Subcutaneous abdominal adipose tissue (tissue), 5 donors: ENCODE results near the gene BABAM1.

Experiments used
- H3K27ac ChIP-seq: one replicate; pipeline ENCODE4 v1.7.0; 2013; ENCODE audit warnings: low read depth, mild to moderate bottlenecking, inconsistent platforms, low read length, moderate library complexity
- H3K27me3 ChIP-seq, 5 donors: one replicate each; pipeline ENCODE4 v1.7.0; 2013; ENCODE audit warnings: low read length in 5 of 5, inconsistent platforms in 1 of 5; ENCODE audit not compliant: control insufficient read depth in 5 of 5, insufficient read depth in 4 of 5
- H3K36me3 ChIP-seq, 5 donors: one replicate each; pipeline ENCODE4 v1.7.0; 2013; ENCODE audit warnings: low read length in 5 of 5; ENCODE audit not compliant: control insufficient read depth in 5 of 5, insufficient read depth in 5 of 5
- H3K4me1 ChIP-seq, 5 donors: one replicate each; pipeline ENCODE4 v1.7.0; 2013; ENCODE audit warnings: low read length in 5 of 5, mild to moderate bottlenecking in 3 of 5, moderate library complexity in 1 of 5; ENCODE audit not compliant: control insufficient read depth in 5 of 5, insufficient read depth in 5 of 5
- H3K4me3 ChIP-seq, 5 donors: one replicate each; pipeline ENCODE4 v1.7.0; 2013; ENCODE audit warnings: low read length in 5 of 5, low read depth in 1 of 5
- H3K9ac ChIP-seq, 5 donors: one replicate each; pipeline ENCODE4 v1.7.0; 2013; ENCODE audit warnings: low read length in 5 of 5, mild to moderate bottlenecking in 4 of 5, moderate library complexity in 3 of 5
- H3K9me3 ChIP-seq, 5 donors: one replicate each; pipeline ENCODE4 v1.7.0; 2013; ENCODE audit warnings: low read length in 5 of 5; ENCODE audit not compliant: control insufficient read depth in 5 of 5
- donor health status: healthy.
- donor health status: healthy.
- donor health status: healthy.
- donor health status: healthy.
- donor health status: healthy.

The BABAM1 gene

GRCh38 chr19:17327068-17327653 is 59.9 kb downstream of the BABAM1 start:
- Histone ChIP-seq H3K4me3 (no peak overlapping the region), H3K36me3 (peaks cover 0 to 41% (median 12%) of the 10 kb centered on the region in 5 donors), H3K27ac (no peak overlapping the region), H3K9me3 (no peaks in the 10 kb centered on the region), H3K4me1 (peaks cover 0 to 45% (median 29%) of the 10 kb centered on the region in 5 donors), H3K27me3 (no peaks in the 10 kb centered on the region), H3K9ac (no peak overlapping the region)

DNA sequence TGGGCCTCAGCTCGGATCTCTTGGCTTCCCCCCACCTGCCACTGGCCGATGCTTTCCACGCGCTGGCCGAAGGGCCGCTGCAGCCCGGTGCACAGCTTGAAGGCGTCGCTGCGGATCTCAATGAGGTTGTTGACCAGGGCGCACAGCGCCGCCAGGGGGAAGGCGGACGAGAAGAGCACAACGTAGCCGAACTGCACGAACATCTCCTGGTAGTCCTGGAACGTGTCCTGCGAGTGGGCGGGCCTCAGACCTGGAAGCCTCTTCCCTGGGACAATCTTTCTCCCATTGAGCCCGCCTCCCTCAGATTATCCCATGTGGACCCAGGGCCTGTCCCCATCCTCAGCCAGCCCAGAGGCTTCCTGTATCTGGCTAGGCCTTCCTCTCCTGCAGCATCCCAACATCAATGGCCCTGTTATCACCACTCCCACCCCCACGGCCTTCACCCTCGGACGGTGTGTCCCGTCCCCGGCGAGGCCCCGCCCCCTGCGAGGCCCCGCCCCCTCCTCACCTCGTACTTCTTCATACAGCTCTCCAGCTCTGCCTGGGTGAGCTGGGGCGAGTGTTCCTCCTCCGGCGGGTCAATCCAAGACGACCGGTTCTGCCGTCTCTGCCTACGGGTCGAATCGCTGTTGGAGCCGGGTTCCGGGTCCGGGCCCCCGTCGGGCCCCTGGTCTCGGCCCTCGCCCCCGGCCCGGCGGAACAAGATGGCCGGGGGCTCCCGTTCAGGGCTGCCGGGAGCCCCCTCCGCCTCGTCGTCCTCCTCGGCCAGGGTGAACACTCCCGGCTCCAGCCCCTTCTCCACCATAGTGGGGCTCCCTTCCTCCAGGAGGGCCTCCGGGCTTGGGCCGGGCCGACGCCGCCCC is 60.6 kb downstream of the BABAM1 start:
- Histone ChIP-seq H3K27me3 (no peaks in the 10 kb centered on the region), H3K9me3 (no peaks in the 10 kb centered on the region), H3K27ac (no peak overlapping the region), H3K9ac (no peak overlapping the region), H3K36me3 (peaks cover 0 to 42% (median 10%) of the 10 kb centered on the region in 5 donors), H3K4me1 (peaks cover 0 to 38% (median 22%) of the 10 kb centered on the region in 5 donors), H3K4me3 (no peak overlapping the region)
